ENCODE measurements around the gene TUBB. TPM values are rescaled to one million over a fixed set of nuclear protein-coding genes. Genes with fewer than 3 reads are reported as not detected.
A peak's percentile ranks its signal among the peaks of the same experiment; 100 is the strongest.

Gene TUBB
- total RNA-seq, 1 donor from 2014 or later = 1,272 TPM

DNA sequence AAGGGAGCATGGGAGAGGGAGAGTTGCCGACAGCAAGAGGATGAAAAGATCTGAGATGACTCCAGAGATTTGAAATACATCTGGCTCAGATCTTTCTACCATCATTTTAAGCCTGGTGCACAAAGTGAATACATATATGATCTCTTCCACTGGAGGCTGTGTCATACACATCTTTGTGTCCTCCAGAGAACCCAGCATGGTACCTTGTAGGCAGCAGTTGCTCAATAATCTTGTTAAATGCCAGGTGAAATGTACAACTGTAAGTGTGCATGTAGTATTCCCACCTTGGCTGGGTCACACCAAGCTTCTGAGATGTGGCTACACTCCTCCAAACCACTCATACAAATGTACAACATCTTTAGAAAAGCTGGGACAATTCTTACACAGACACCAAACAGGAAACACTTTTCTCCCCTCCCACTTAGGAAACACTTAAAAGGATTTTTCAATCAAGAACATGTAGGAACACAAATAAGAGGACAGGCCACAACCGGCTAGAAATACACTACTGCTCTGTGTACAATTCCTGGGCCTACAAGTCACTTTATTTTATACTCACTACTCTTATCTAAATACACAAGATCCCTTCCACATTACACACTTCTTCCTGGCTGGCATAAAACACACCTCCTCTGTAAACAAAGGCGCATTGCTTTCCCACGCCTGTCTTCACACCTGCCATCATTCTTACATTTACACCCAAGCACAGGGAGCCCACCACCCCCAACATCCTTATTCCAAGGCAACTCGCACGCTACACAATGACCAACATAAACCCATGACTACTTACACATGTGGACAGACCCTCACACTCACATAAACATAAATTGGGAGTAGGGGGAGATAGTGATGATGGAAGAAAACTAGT lies 28.0 kb downstream of the TUBB start:
- Mint-ChIP-seq H3K9me3 (ENCODE audit: low read depth) (no peaks in the 10 kb centered on the region), H3K27ac (peak overlapping the region; percentile 97), H3K4me1 (ENCODE audit: low read depth) (peaks cover 37% of the 10 kb centered on the region), H3K4me3 (ENCODE audit: low read depth) (no peak overlapping the region), H3K27me3 (no peaks in the 10 kb centered on the region), H3K36me3 (ENCODE audit: insufficient read depth) (no peaks in the 10 kb centered on the region)
- no peak for DNase-seq (ENCODE audit: low spot score, unreplicated experiment)
- TF ChIP-seq, protein P1, sequence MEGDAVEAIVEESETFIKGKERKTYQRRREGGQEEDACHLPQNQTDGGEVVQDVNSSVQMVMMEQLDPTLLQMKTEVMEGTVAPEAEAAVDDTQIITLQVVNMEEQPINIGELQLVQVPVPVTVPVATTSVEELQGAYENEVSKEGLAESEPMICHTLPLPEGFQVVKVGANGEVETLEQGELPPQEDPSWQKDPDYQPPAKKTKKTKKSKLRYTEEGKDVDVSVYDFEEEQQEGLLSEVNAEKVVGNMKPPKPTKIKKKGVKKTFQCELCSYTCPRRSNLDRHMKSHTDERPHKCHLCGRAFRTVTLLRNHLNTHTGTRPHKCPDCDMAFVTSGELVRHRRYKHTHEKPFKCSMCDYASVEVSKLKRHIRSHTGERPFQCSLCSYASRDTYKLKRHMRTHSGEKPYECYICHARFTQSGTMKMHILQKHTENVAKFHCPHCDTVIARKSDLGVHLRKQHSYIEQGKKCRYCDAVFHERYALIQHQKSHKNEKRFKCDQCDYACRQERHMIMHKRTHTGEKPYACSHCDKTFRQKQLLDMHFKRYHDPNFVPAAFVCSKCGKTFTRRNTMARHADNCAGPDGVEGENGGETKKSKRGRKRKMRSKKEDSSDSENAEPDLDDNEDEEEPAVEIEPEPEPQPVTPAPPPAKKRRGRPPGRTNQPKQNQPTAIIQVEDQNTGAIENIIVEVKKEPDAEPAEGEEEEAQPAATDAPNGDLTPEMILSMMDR (IDR thresholded peaks at IDR 0.05; ENCODE audit: unreplicated experiment) = no peak

DNA sequence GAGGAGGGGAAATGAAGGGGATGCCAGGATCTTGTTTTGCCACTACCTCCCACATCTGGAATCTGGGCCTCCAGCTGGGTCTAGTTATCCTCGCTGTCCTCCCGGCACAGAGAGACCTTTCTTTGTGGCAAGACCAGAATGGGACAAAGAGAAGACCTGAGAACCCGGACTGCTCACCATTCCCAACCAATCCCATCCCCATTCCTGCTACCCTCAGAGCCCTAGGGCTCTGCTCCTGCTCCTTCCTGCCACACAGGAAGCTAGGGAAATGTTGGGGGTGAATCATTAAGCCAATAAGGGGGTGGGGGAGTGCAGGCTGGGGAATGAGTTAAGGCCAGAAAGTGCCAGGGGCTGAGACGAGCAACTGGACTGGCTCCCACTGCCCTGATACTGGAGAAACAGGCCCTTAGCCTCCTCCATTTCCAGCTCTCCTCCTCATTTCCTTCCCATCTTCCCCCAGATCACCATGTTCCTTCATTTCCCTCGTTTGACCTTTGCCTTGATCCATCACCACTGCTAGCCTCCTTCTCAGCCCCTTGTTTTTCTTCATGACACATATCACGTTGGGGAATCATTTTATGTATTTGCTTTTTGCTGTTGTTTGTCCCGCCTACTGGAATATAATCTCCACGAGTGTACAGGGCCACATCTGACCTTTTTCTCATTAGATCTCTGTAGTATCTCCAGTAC lies 28.8 kb downstream of the TUBB start:
- TF ChIP-seq, protein P1 (IDR thresholded peaks at IDR 0.05; ENCODE audit: unreplicated experiment) = no peak
- H3K27ac Mint-ChIP-seq = peak overlapping the region; percentile 97
- peaks cover 30% of the 10 kb centered on the region for H3K4me1 Mint-ChIP-seq (ENCODE audit: low read depth)
- no peak for DNase-seq (ENCODE audit: low spot score, unreplicated experiment)
- H3K4me3 Mint-ChIP-seq (ENCODE audit: low read depth) = no peak overlapping the region
- no peaks in the 10 kb centered on the region for H3K27me3 Mint-ChIP-seq
- no peaks in the 10 kb centered on the region for H3K9me3 Mint-ChIP-seq (ENCODE audit: low read depth)
- no peaks in the 10 kb centered on the region for H3K36me3 Mint-ChIP-seq (ENCODE audit: insufficient read depth)

DNA sequence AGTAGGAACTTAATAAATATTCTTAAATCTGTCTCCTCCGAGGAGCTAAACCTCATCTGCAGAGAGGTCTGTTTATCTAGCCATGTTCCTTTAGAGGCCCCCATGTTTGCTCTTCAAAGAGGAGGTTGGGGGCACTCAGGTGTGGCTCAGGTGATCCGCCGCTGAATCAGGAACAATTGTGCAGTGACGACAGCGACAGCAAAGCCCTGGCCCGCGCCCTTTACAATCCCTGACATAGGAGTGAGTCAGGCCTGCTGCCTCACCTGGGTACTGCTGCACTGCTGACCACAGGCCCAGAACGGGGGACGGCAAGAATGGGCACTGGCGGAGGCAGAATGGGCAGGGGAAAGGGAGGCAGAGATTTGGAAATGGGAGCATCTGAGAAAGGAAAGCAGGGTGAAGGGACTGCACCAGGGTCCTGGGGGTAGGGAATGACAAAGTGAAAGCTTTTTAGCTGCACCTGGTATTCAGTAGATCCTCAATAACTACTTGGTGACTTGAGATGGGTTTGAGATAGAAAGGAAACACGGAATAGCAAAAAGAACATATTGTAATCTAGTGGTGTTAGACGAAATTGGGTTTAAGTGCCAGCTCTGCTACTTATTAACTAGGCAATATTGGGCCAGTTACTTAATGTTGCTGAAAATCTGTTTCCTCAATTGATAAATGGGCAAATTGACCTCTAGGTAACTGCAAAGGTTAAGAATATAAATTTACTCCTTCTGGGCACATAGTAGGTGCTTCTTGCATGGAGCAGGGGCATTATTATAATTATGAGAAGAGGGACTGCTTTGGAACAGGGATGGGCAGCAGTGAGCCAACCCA lies 29.6 kb downstream of the TUBB start:
- TF ChIP-seq, protein P1 (IDR thresholded peaks at IDR 0.05; ENCODE audit: unreplicated experiment) = no peak
- H3K4me1 Mint-ChIP-seq (ENCODE audit: low read depth) = peaks cover 28% of the 10 kb centered on the region
- peak overlapping the region; percentile 30 for H3K4me3 Mint-ChIP-seq (ENCODE audit: low read depth)
- no peaks in the 10 kb centered on the region for H3K36me3 Mint-ChIP-seq (ENCODE audit: insufficient read depth)
- H3K27ac Mint-ChIP-seq = peak overlapping the region; percentile 97
- DNase-seq (ENCODE audit: low spot score, unreplicated experiment) = peak; percentile 36
- H3K27me3 Mint-ChIP-seq = no peaks in the 10 kb centered on the region
- no peaks in the 10 kb centered on the region for H3K9me3 Mint-ChIP-seq (ENCODE audit: low read depth)

DNA sequence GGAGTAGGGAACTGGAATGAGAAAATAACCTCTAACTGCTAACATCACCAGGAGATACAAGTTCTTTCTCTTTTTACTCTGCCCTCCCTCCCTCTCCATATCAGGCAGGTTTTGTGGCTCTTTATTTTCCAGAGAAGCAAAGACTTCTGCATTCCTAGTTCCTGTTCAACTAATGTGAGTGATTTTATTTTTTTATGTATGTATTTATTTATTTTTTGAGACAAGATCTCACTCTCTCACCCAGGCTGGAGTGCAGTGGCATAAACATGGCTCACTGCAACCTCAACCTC lies 30.2 kb downstream of the TUBB start:
- peak overlapping the region; percentile 97 for H3K27ac Mint-ChIP-seq
- no peak for DNase-seq (ENCODE audit: low spot score, unreplicated experiment)
- H3K27me3 Mint-ChIP-seq = no peaks in the 10 kb centered on the region
- no peak overlapping the region for H3K4me3 Mint-ChIP-seq (ENCODE audit: low read depth)
- no peaks in the 10 kb centered on the region for H3K36me3 Mint-ChIP-seq (ENCODE audit: insufficient read depth)
- TF ChIP-seq, protein P1 (IDR thresholded peaks at IDR 0.05; ENCODE audit: unreplicated experiment) = no peak
- H3K9me3 Mint-ChIP-seq (ENCODE audit: low read depth) = no peaks in the 10 kb centered on the region
- H3K4me1 Mint-ChIP-seq (ENCODE audit: low read depth) = peaks cover 28% of the 10 kb centered on the region

Measured in progenitor cell of endocrine pancreas (in vitro differentiated cells).